ENCODE results near the gene RPN1. TPM values are rescaled to one million over a fixed set of nuclear protein-coding genes. Genes with fewer than 3 reads are reported as not detected.
"Not testable (repeated sequence)": the region's sequence is repeated elsewhere in the genome, so short reads cannot be mapped to it uniquely, and the experiment has no call there.

RPN1 gene
- 137 TPM for total RNA-seq

DNA sequence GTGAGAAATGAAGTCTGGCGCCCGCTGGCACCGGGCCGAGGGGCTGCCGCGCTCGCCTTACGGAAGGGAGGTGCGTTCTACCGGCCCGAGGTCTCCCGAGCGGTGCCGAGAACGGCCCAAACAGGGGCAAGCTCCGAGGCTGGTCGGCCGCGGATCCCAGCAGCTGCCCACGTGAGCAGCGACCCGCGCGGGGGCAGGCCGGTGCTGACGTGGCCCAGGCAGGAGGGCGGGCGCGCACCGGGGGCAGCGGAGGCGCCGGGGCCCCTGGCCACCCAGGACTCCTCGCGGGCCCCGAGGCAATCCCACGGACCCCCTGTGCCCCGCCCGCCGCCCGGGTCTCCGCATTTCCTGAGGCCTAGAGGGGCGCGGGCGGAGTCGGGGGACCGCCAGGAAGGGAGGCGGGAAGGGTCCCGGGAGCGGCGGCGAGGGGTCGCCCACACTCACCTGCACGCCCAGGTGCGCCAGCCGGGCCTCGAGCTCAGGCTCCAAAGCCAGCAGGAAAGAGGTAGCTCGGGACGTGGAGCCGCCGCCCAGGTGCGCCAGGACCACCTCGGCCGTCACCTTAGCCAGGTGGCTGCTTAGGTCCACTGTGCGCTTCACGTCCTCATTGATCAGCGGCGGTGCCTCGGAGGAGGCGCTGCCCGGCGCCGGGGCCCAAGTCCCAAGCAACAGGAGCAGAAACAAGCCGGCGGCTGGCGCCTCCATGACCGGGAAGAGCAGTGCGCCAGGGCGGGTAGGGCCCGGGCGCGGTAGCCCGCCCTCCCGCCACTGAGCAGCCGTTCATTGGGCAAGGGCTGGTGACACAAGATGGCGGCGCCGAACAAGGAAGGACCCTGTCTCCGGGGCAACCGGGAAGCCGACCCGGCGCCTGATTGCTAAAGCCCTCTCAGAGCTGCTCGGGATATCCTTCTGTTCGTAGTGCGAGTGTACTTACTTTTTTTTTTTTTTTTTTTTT is at the start of gene RPN1:
RPN1 (minus strand) TSS at position 723 of the 955 bp plus-strand sequence; CDS start at position 705, 18 bp downstream.
- DNase-seq = peak; percentile 97

DNA sequence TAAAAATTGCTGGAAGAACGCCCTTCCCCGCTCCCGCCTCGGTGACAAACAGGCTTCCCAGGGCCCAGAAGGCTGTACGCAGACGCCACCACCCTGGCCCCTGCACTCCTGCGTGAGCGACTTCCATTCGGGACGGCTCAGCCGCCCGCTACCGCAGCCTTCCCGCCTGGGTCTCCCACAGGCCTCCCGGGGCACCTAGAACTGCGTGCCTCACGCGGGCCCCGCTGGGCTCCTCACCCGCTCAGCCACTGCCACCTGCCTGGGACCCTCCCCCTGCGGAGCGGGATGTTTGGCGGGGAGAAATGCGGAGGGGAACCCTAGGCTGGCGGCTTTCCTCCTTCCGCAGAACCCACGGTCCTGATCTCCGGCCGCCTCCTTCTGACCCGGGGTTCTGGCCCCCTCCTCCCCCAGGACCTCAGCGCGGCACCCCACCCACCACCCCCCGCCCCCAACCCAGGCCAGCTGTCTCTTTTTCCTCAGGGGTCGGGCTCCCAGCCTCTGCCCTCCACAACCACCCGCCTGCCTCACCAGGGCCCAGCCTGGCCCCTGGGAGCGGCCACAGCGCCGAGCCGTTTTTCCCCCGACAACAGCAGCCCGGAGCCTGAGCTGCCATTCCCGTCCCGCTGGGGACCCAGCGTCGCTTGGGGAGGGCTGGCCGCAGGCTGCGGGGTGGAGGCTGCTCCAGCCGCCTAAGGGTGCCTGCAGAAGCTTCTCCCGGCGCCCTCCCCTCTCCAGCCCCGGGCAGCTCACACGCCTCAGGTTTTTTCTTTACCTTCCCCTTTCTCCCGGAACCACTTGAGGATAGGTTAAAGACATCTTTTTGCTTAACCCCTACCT is 47.8 kb upstream of the RPN1 start:
- DNase-seq = no peak

DNA sequence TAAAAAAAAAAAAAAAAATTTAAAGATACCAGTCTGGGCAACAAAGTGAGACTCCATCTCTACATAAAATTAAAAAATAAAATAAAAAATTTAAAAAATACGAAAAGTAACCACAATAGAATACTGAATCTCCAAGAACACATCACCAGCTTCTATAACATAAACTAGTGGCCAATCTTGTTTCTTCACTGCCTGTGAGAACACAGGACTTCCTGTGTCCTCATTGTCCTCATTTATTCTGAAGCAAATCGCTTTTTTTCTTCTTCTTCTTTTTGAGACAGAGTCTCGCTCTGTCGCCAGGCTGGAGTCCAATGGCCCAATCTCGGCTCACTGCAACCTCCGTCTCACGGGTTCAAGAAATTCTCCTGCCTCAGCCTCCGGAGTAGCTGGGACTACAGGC is 46.7 kb upstream of the RPN1 start:
- DNase-seq = no peak

DNA sequence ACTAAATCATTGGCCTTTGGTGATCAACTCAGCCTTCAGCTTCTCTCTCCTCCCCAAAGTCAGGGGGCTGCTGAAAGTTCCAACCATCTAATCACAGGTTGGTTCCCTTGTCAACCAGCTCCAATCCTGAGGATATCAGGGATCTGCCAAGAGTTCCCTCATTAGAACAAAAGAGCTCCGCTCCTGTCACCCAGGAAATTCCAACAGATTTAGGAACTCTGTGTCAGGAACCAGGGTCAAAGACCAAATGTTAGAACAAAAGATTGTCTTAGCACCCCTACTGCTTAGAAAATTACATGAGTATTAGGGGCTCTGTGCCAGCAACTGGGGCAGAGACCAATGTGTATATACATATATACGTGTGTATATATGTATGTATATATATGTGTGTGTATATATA is 43.1 kb upstream of the RPN1 start:
- DNase-seq = no peak

DNA sequence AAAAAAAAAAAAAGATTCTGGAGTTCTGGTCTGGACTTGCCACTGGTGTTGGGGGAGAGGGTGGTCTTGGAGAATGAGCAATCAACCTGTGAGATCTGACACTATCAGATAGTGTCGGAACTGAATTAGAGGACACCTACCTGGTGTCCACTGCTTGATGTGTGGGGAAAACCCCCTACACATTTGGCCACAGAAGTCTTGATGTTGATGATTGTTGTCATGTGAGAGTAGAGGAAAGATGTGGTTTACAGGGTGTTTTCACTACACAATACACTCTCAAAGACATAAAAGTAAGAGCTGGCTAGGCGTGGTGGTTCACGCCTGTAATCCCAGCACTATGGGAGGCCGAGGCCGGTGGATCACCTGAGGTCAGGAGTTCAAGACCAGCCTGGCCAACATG is 38.4 kb upstream of the RPN1 start:
- no peak for DNase-seq

DNA sequence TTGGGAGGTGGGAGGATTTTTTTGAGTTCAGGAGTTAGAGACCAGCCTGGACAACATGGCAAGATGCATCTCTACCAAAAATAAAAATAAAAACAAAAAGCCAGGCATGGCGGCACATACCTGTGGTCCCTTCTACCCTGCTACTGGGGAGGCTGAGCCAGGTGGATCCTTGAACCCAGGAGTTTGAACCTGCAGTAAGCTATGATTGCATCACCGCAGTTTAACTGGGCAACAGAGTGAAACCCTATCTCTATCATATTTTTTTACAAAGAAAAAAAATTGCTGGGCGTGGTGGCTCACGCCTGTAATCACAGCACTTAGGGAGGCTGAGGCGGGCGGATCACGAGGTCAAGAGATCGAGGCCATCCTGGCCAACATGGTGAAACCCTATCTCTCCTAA is 35.8 kb upstream of the RPN1 start:
- no peak for DNase-seq

DNA sequence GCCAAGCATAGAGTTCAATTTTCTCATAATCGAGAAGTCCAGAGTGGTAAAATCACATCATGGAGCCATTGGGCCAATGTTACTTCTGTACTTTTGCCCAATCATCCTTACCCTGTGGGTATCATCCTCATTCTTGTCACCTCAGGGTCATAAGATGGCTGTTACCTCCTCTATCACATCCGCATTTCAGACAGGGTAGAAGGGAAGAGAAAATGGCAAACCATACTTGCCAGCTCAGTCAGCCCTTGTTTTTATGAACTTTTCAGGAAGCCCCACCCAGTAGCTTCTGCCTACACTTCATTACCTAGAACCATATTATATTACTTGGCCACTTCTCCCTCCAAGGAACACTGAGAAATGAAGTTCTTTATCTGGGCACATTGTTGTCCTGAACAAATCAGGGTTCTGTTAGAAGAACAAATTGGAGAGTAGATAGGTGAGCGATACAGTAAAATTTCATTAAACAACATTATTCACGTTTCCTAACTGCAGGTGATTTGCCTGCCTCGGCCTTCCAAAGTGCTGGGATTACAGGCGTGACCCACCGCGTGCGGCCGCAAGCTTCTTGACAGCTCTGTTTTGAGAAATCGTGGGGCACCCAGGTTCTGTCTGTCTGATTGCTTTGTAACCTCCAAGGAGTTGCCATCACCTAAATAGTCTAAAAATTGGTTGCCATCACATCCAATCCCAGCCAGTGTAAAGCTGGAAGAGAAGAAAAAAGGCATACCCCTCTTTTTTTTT is 34.5 kb upstream of the RPN1 start:
- no peak for DNase-seq

DNA sequence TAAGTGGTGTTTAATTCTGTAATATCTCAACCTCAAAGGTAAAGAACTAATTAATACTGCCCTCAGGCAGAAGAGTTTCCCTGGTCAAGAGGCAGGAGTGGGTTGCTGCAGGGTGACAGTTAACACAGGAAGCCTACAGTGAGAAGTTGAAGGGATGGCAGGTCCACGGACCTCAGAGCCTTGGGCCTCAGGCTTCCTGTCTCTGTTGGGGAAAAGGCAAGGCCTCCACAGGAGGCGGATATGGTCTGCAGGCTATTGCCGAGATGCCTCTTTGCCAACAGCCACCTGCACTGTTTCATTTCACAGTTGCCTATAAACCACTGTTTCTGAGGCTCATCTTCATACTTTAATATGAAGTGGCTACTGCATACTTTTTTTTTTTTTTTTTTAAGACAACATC is 33.3 kb upstream of the RPN1 start:
- no peak for DNase-seq

DNA sequence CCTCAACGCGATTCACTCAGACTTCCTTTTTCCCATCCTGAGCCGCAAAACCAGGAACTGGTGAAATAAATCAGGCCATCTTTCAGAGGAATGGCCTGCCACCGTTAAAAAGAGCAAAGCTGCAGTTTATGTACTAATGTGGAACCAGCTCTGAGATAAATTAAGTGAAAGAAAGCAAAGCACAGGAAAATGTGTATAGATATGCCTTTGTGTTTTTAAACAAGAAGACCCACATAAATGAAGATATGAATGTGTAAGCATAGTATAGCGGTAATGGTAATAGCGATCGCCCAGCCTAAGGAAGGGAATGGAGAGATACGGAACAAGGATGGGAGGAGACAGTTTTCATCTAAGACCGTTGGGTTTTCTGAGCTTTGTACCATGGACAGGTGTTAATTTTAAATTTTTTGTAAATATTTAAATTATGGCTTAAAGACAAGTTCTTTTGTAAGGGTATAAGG is 30.8 kb upstream of the RPN1 start:
- DNase-seq = no peak

DNA sequence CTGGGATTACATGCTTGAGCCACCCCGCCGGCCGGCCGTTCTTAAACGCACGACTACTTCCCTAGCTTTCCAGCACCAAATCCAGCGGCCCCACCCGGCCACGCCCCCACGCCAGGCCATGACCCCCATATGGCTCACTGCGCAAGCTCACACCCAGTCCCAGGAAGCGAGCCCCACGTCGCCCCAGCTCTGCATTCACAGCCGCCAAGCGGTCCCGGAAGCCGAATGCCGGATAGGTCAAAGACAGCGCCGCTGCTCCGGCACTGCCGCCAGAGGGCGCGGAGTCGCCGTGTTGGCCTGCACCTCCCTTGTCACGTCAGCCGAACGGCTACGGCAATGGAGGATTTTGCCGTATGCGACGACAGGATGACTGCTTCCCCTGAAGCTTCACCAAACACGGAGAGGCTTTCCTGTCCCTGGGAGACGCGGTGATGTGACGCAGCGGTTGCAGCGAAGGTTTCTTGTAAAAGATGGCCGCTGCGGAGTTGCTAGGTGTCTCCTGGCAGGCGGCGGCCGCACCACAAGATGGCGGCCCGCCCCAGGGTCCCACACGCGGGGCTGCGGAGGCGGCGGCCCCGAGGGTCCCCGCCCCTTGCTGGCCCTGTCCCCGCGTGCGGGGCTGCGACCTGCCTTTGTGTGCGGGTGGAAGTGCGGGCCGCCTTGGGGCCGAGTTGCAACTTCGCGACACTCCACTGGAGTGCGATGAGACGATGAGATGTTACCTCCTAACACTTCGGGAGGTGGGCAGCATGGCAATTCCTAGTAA is 30.2 kb upstream of the RPN1 start:
- peak; percentile 97 for DNase-seq

DNA sequence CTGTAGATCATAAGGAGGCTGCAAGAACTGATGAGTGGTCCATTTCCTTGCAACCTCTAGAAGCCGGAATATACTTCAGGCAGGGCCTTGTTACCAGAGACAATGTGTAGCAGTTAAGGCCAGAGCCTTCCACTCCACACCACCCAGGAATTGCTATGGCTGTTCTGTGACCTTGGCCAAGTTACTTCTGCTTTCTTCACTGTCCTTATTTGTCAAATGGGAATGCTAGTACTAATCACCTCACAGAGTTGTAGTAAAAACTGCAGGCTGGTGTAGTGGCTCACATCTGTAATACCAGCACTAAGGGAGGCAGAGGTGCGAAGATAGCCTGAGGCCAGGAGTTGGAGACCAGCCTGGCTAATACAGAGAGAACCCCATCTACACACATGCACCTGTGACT is 28.7 kb upstream of the RPN1 start:
- DNase-seq = no peak

DNA sequence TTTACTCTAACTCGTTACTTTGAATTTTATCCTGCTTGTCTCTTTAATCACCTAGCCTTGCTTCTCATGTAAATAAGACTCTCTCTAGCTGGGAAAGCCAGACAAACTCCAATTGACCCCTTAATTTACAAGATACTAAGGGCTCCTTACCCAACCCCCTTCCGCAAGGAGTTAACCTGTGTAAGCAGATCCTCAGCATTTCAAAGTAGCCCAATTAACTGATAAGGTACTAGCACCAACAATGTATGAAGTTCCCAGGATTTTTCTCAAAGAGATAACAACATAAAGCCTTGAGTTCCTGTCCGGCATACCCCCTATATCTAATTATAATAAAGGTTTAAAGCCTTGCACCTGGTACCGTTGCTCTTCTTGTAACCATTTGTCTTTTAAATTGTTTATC is 25.2 kb upstream of the RPN1 start:
- not testable (repeated sequence) for DNase-seq

DNA sequence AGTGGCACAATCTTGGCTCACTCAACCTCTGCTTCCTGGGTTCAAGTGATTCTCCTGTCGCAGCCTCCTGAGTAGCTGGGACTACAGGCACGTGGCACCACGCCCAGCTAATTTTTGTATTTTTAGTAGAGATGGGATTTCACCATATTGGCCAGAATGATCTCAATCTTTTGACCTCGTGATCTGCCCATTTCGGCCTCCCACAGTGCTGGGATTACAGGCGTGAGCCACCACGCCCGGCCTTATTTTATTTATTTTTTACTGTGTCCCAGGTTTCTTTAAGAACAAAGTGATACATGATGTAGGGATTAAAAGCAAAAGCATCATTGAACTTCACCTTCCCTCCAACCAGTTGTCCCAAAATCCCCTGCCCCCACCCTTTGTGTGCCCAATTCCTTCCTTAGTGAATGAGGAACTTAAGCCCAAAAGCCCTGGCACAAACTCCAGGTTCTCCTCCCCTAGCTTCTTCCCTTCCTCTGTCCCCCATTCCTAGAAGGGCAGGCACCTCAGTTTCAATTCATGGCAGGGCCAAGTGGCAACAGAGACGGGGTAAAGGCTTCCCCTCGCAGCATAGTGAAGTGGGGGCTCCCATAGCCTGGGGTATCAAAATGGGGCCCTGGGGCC is 23.7 kb upstream of the RPN1 start:
- no peak for DNase-seq

DNA sequence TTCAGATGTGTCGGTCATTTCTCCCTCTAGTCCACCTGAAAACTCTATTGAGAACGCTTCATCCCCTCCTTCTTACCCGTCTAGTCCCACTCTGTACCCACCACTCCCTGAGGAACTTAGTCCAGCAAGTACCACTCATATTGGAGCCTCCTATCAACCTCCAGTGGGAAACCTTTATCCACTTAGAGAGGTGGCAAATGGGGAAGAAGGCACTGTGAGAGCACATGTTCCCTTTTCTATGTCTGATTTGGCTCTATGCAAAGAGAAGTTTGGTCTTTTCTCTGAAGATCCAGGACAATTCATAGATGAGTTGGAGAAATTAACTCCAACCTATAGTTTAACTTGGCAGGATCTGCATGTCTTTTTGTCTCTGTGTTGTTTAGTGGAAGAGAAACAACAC is 17.0 kb upstream of the RPN1 start:
- DNase-seq = no peak

DNA sequence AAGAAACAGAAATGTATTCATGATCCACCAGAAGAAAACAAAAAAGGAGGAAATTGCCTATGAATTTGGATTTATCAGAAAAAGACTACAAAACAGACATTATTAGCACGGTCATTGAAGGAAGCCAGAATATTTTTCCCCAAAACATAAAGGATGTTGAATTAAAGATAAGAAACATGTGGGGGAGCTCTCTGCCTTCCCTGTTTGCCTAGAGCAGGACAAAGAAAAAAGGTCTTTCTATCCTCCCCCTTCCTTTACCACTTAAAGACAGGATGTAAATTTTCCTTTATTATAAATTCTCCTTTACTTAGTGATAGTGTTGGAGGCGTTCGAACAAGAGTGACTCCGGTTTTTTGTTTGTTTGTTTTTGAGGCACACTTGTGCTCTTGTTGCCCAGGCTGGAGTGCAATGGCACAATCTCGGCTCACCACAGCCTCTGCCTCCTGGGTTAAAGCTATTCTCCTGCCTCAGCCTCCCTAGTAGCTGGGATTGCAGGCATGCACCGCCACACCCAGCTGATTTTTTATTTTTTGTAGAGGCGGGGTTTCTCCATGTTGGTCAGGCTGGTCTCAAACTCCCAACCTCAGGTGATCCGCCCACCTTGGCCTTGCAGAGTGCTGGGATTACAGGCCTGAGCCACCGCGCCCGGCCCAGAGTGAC is 14.9 kb upstream of the RPN1 start:
- DNase-seq = no peak

DNA sequence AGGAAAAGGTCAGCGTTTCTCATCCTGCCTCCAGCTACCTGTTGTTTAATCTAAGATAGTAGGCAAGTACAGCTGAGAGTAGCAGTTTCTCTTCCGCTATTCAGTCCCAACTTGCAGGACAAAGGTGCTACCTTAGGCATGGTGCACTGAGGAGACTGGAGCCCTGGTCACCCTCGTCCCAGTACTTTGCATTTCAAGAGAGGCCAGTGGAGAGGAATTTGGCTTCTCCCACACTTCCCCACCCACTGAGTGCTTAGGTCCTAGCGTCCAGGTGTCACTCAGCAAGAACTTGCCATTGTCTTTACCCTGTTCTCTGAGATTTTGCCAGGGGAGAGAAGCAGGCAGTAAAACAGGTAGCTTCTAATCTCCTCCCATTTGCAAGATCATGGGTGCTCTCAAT is 12.5 kb upstream of the RPN1 start:
- no peak for DNase-seq

DNA sequence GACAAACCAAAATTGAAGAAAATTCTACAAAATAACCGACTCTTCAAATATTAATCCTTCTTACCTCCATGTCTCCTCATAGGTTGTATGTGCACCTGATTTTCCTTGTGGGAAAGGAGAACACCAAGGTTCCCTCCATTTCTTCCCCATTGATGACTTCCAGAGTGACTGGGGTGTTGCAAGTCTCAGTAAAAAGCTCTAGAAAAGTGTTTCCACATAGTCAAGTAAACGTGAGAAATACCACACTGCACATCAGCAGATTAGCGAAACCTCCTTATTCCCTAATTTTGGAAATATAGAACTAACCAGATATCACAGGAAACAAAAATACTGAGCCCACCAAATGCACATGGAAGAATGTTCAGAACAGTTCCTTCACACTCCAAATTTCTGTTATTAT is 4.9 kb upstream of the RPN1 start:
- no peak for DNase-seq

DNA sequence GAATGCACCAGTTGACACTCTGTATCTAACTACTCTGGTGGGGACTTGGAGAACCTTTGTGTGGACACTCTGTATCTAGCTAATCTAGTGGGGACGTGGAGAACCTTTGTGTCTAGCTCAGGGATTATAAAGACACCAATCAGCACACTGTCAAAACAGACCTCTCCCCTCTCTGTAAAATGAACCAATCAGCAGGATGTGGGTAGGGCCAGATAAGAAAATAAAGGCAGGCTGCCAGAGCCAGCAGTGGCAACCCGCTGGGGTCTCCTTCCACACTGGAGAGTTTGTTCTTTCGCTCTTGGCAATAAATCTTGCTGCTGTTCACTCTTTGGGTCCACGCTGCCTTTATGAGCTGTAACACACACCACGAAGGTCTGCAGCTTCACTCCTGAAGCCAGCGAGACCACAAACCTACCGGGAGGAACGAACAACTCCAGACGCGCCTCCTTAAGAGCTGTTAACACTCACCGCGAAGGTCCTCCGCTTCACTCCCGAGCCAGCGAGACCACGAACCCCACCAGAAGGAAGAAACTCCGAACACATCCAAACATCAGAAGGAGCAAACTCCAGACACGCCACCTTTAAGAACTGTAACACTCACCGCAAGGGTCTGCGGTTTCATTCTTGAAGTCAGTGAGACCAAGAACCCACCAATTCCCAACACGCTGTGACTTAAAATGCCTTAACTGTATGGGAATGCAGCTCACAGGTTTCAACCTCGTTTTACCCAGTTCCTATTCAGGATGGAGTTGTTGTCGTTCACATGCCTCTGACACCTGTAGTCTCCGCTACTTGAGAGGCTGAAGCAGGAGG is 3.6 kb upstream of the RPN1 start:
- DNase-seq = not testable (repeated sequence)

DNA sequence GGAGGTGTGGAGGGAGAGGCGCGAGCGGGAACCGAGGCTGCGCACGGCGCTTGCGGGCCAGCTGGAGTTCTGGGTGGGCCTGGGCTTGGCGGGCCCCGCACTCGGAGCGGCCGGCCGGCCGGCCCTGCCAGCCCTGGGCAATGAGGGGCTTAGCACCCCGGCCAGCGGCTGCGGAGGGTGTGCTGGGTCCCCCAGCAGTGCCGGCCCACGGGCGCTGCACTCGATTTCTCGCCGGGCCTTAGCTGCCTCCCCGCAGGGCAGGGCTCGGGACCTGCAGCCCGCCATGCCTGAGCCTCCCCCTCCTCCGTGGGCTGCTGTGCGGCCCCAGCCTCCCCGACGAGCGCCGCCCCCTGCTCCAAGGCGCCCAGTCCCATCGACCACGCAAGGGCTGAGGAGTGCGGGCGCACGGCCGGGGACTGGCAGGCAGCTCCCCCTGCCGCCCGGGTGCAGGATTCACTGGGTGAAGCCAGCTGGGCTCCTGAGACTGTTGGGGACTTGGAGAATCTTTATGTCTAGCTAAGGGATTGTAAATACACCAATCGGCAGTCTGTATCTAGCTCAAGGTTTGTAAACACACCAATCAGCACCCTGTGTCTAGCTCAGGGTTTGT is 2.9 kb upstream of the RPN1 start:
- DNase-seq = not testable (repeated sequence)
